Measurements from ENCODE around the gene CTBP2.

GRCh38 chr10:124997306-124997705 lies 163.1 kb downstream of the CTBP2 start:
- TF ChIP-seq, protein P1, sequence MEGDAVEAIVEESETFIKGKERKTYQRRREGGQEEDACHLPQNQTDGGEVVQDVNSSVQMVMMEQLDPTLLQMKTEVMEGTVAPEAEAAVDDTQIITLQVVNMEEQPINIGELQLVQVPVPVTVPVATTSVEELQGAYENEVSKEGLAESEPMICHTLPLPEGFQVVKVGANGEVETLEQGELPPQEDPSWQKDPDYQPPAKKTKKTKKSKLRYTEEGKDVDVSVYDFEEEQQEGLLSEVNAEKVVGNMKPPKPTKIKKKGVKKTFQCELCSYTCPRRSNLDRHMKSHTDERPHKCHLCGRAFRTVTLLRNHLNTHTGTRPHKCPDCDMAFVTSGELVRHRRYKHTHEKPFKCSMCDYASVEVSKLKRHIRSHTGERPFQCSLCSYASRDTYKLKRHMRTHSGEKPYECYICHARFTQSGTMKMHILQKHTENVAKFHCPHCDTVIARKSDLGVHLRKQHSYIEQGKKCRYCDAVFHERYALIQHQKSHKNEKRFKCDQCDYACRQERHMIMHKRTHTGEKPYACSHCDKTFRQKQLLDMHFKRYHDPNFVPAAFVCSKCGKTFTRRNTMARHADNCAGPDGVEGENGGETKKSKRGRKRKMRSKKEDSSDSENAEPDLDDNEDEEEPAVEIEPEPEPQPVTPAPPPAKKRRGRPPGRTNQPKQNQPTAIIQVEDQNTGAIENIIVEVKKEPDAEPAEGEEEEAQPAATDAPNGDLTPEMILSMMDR (IDR thresholded peaks at IDR 0.05) = no peak
- TF ChIP-seq EZH2 (IDR thresholded peaks at IDR 0.05) (no peak), EZH2phosphoT487 (IDR thresholded peaks at IDR 0.05) (no peak)

All from neural progenitor cell (in vitro differentiated cells).